Stimulated activated CD4-positive, alpha-beta T cell treated with anti-CD3 and anti-CD28 coated beads, Interleukin-1b, Interleukin-23, amount 100 ng/mL, for 48 hours (primary cell): ENCODE data around the gene CYP51A1.
"Not testable (repeated sequence)": the region's sequence is repeated elsewhere in the genome, so short reads cannot be mapped to it uniquely, and the experiment has no call there.

Experiments
- DNase-seq: peaks from one replicate; pipeline ENCODE4 v3.0.0-alpha.2; 2020

Gene CYP51A1

GRCh38 chr7:92134271-92135051 is at the start of gene CYP51A1:
TSS of gene CYP51A1 (minus strand) at chr7:92134477. CDS start at chr7:92134364, 113 bp downstream.
- peak; percentile 92 for DNase-seq

- DNase-seq = peak; percentile 90
Observed at GRCh38 chr7:92178928-92179924, 44.9 kb upstream of the CYP51A1 start, which contains the start of gene LRRD1. TSS of gene LRRD1 (minus strand) at chr7:92179142. CDS start at chr7:92165202, 13,940 bp downstream.

GRCh38 chr7:92177362-92177761 is 43.1 kb upstream of the CYP51A1 start:
- DNase-seq = no peak

GRCh38 chr7:92169529-92169928 is 35.3 kb upstream of the CYP51A1 start:
- DNase-seq = not testable (repeated sequence)

GRCh38 chr7:92161271-92161670 is 27.0 kb upstream of the CYP51A1 start:
- no peak for DNase-seq

GRCh38 chr7:92158660-92159575 is 24.6 kb upstream of the CYP51A1 start:
- no peak for DNase-seq

GRCh38 chr7:92156990-92157389 is 22.7 kb upstream of the CYP51A1 start:
- DNase-seq = no peak

GRCh38 chr7:92155108-92155739 is 20.9 kb upstream of the CYP51A1 start:
- DNase-seq = no peak

GRCh38 chr7:92150450-92151017 is 16.3 kb upstream of the CYP51A1 start:
- DNase-seq = no peak

- DNase-seq = no peak
Observed at GRCh38 chr7:92149736-92150239, 15.5 kb upstream of the CYP51A1 start.

GRCh38 chr7:92143192-92143880 is 9.1 kb upstream of the CYP51A1 start:
- not testable (repeated sequence) for DNase-seq

- DNase-seq = not testable (repeated sequence)
Observed at GRCh38 chr7:92142791-92143190, 8.5 kb upstream of the CYP51A1 start.

GRCh38 chr7:92141161-92141560 is 6.9 kb upstream of the CYP51A1 start:
- no peak for DNase-seq

GRCh38 chr7:92137557-92137956 is 3.3 kb upstream of the CYP51A1 start:
- no peak for DNase-seq

- DNase-seq = no peak
Observed at GRCh38 chr7:92135052-92135889, 994 bp upstream of the CYP51A1 start.

- peak; percentile 55 for DNase-seq
Observed at GRCh38 chr7:92133737-92134270, 473 bp downstream of the CYP51A1 start.

- no peak for DNase-seq
Observed at GRCh38 chr7:92133133-92133736, 1.0 kb downstream of the CYP51A1 start.

GRCh38 chr7:92131764-92132330 is 2.4 kb downstream of the CYP51A1 start:
- DNase-seq = no peak

- no peak for DNase-seq
Observed at GRCh38 chr7:92131093-92131492, 3.2 kb downstream of the CYP51A1 start.
